B cell (primary cell): ENCODE data around the gene CD2. TPM values are rescaled to one million over a fixed set of nuclear protein-coding genes. Genes with fewer than 3 reads are reported as not detected.

Source experiments
- ATAC-seq: fragments of 200-7000 bp; cut with Tn5 transposase; one replicate; pipeline ENCODE4 v1.10.0; 2021; ENCODE audit warnings: low read depth, mild to moderate bottlenecking, moderate number of reproducible peaks, moderate library complexity
- CTCF ChIA-PET: fragments of 350-600 bp; sonication (Branson Sonifier 250); formaldehyde crosslinking; loops from one replicate; lab custom pipeline; 2021; ENCODE audit warnings: antibody characterized with exemption, inconsistent platforms; lab: Charles Lee
- POLR2A ChIA-PET: fragments of 350-600 bp; sonication (Branson Sonifier 250); formaldehyde crosslinking; loops from one replicate; lab custom pipeline; 2021; ENCODE audit warnings: antibody characterized with exemption; lab: Charles Lee
- DNase-seq: peaks from one replicate; pipeline ENCODE4 v3.0.0; 2013
- H2AFZ ChIP-seq: 2 replicates; pipeline ENCODE4 v1.6.1; 2012; ENCODE audit warnings: mild to moderate bottlenecking, low read depth, low read length; ENCODE audit not compliant: insufficient read depth, poor library complexity, severe bottlenecking
- H3K27ac ChIP-seq, 2 donors: 1 replicate in 1 of 2; 2 replicates in 1 of 2; pipeline ENCODE4 v1.5.1; 2012 to 2013; ENCODE audit warnings: low read length in 2 of 2, mild to moderate bottlenecking in 2 of 2, moderate library complexity in 1 of 2
- H3K27me3 ChIP-seq, 4 experiments: fragments of 200-600 bp in 1 of 4; sonication (generic) in 1 of 4; replicated peaks in 1 of 4; 1 replicate in 2 of 4; 2 replicates in 2 of 4; pipeline versions ENCODE4 v1.6.1 to v1.7.0; 2013 to 2016; ENCODE audit warnings: low read length in 3 of 4, mild to moderate bottlenecking in 2 of 4, mixed read lengths in 1 of 4, moderate library complexity in 1 of 4; ENCODE audit not compliant: insufficient read depth in 4 of 4, control insufficient read depth in 3 of 4; ENCODE audit errors: control extremely low read depth in 1 of 4
- H3K36me3 ChIP-seq, 2 experiments: replicated peaks in 1 of 2; 1 replicate in 1 of 2; 2 replicates in 1 of 2; pipeline versions ENCODE4 v1.6.1 to v1.7.1; 2013; ENCODE audit warnings: low read length in 1 of 2; ENCODE audit not compliant: insufficient read depth in 2 of 2, control insufficient read depth in 1 of 2; ENCODE audit errors: control extremely low read depth in 1 of 2, extremely low read depth in 1 of 2
- H3K4me1 ChIP-seq, 2 donors: fragments of 200-600 bp in 1 of 2; sonication (generic) in 1 of 2; 1 replicate in 1 of 2; 2 replicates in 1 of 2; pipeline versions ENCODE4 v1.5.1 to v1.6.1; 2013 to 2017; ENCODE audit warnings: low read length in 2 of 2; ENCODE audit not compliant: control insufficient read depth in 2 of 2, insufficient read depth in 2 of 2
- H3K4me2 ChIP-seq: replicated peaks from 2 replicates; pipeline ENCODE3; 2012; ENCODE audit warnings: mild to moderate bottlenecking, low read depth, low read length; ENCODE audit not compliant: poor library complexity, severe bottlenecking
- H3K4me3 ChIP-seq, 5 experiments: fragments of 200-600 bp in 1 of 5; sonication (generic) in 1 of 5; 1 replicate in 3 of 5; 2 replicates in 2 of 5; pipeline versions ENCODE4 v1.5.1 to v1.7.0; 2011 to 2016; ENCODE audit warnings: low read length in 4 of 5, mild to moderate bottlenecking in 4 of 5, low read depth in 2 of 5, control low read depth in 1 of 5, moderate library complexity in 1 of 5; ENCODE audit not compliant: insufficient read depth in 1 of 5; ENCODE audit errors: control extremely low read depth in 1 of 5, extremely low read depth in 1 of 5
- H3K79me2 ChIP-seq: fragments of 200-600 bp; sonication (generic); one replicate; pipeline ENCODE4 v1.6.0; 2016; ENCODE audit warnings: low read length; ENCODE audit not compliant: control insufficient read depth, insufficient read depth
- H3K9ac ChIP-seq: fragments of 200-600 bp; sonication (generic); 2 replicates; pipeline ENCODE4 v1.6.1; 2017; ENCODE audit warnings: mild to moderate bottlenecking, low read length, moderate library complexity
- H3K9me3 ChIP-seq, 3 donors: one replicate each; pipeline versions ENCODE4 v1.6.1 to v1.7.1; 2013; ENCODE audit warnings: low read length in 2 of 3; ENCODE audit not compliant: control insufficient read depth in 2 of 3, insufficient read depth in 1 of 3; ENCODE audit errors: control extremely low read depth in 1 of 3
- H4K20me1 ChIP-seq: 2 replicates; pipeline ENCODE4 v1.6.0; 2012; ENCODE audit warnings: mild to moderate bottlenecking, low read length; ENCODE audit not compliant: insufficient read depth, control insufficient read depth, poor library complexity, severe bottlenecking
- H3K27ac Mint-ChIP-seq: one replicate; pipeline ENCODE4 v1.8.0; 2021; ENCODE audit warnings: mixed read lengths
- H3K27me3 Mint-ChIP-seq: one replicate; pipeline ENCODE4 v1.8.0; 2021; ENCODE audit warnings: mixed read lengths
- H3K4me1 Mint-ChIP-seq: one replicate; pipeline ENCODE4 v1.8.0; 2021; ENCODE audit warnings: mixed read lengths
- H3K4me3 Mint-ChIP-seq: one replicate; pipeline ENCODE4 v1.8.0; 2021; ENCODE audit warnings: mixed read lengths
- H3K9me3 Mint-ChIP-seq: one replicate; pipeline ENCODE4 v1.8.0; 2022; ENCODE audit warnings: mixed read lengths; ENCODE audit not compliant: insufficient read depth
- CTCF ChIP-seq: fragments of 200-600 bp; IDR thresholded peaks from one replicate; pipeline ENCODE4 v1.8.0; 2022; ENCODE audit warnings: antibody characterized with exemption, mild to moderate bottlenecking
- EZH2 ChIP-seq: IDR thresholded peaks from 2 replicates; pipeline ENCODE4 v1.6.1; 2012; ENCODE audit warnings: borderline replicate concordance, low read depth, mild to moderate bottlenecking, moderate library complexity, low read length; ENCODE audit not compliant: insufficient read depth, poor library complexity, severe bottlenecking
- WGBS: methylation state at CpG from one replicate; pipeline ENCODE4 v1.1.5; 2013; ENCODE audit warnings: missing lambda C conversion rate; ENCODE audit not compliant: insufficient coverage; 5-methylcytosine and 5-hydroxymethylcytosine counted together
- intact Hi-C: fragments of 100-400 bp; cut with micrococcal nuclease; formaldehyde crosslinking; loops from one replicate; pipeline ENCODE4 v1.10.0; 2022
- polyA plus RNA-seq: library from polyadenylated mRNA; depleted of rRNA; stranded (reverse); fragments of >200 nt; gene quantifications from 2 replicates; pipeline ENCODE4 v1.2.3, GENCODE V29; 2012
- total RNA-seq, 2 donors: library from RNA; stranded (reverse); fragments of 120-200 nt in 1 of 2; gene quantifications; 1 replicate in 1 of 2; 2 replicates in 1 of 2; pipeline versions ENCODE4 v1.2.3 to v1.2.4, GENCODE V29; 2013 to 2022

CD2 gene
- total and polyA plus RNA-seq, 2 donors (not counting 1 experiment from before 2014, with no cell fraction given): 0.52 to 0.74 TPM

DNA sequence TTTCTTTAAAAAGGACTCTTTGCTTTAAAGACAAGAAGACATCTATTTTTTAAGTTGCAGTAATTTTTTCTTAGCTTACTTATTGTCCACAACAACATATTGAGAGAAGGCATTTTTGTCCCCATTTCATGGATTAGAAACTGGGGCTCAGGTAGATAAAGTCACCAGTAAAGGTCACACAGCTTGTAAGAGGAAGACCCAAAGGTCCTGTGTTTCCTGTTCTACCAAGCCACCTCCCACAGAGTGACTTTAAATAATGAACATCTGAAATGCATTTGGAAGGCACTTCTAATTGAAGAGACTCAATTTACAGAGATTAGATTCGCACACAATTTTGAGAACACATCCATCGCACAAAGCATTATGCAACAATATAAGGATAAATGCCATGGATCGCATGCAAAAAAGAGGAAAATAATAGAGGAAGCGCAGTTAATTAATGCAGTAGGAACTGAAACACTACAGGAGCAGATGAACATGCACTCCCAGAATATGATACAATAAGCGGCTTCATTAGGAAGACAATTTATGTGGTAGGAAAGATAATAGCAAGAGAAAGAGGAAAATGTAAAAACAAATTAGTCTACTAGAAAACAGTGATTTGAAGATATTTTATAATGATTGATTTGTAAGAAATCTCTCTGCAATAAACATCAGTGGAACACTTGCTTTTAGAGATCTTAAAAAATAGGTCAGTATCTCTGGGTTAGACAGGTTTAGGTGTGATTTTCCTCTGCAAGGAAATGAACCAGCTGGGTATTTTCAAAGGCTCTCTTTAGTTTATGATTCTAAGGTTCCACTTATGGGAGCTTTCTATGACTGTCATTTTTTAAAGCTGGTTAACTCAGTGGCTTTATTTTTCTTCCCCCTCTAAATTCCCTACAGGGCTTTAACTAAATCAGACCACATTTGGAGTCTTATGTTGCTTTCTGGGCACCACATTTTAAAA lies 27.1 kb upstream of the CD2 start:
- H3K27ac ChIP-seq: no peak overlapping the region
- WGBS: no CpG with 5 or more reads among the region's 5 CpGs
- no peak overlapping the region for H3K9ac ChIP-seq
- peaks cover 7% of the 10 kb centered on the region for H3K4me1 Mint-ChIP-seq
- ChIA-PET CTCF (interaction anchor here (0.7 to 5.8 kb wide), 7 partner anchors 10 to 337 kb away, joined by 3 to 49 read pairs (median 4); no protein-coding TSS in a partner anchor), POLR2A (interaction anchor here (0.5 kb wide), 1 partner anchor 7 kb away, joined by 6 read pairs; no protein-coding TSS in a partner anchor)
- no peaks in the 10 kb centered on the region for H3K27me3 ChIP-seq
- no peaks in the 10 kb centered on the region for H3K79me2 ChIP-seq
- no peak overlapping the region for H3K4me3 Mint-ChIP-seq
- H3K27ac Mint-ChIP-seq: no peak overlapping the region
- intact Hi-C loops: no loop called here
- H3K4me2 ChIP-seq: no peak overlapping the region
- peaks cover 8% of the 10 kb centered on the region for H3K27me3 Mint-ChIP-seq
- H3K4me3 ChIP-seq: no peak overlapping the region
- no peaks in the 10 kb centered on the region for H3K4me1 ChIP-seq
- H3K36me3 ChIP-seq: no peaks in the 10 kb centered on the region
- no peaks in the 10 kb centered on the region for H4K20me1 ChIP-seq
- ATAC-seq: no peak
- no peaks in the 10 kb centered on the region for H3K9me3 ChIP-seq
- TF ChIP-seq CTCF: no peak
- no peak for TF ChIP-seq EZH2
- no peaks in the 10 kb centered on the region for H3K9me3 Mint-ChIP-seq
- no peak for DNase-seq
- H2AFZ ChIP-seq: no peak overlapping the region

- CTCF ChIA-PET: interaction anchor here (1.0 kb wide), 1 partner anchor 8 kb away, joined by 3 read pairs; no protein-coding TSS in a partner anchor
- Mint-ChIP-seq H3K4me1 (peaks cover 5% of the 10 kb centered on the region), H3K4me3 (no peak overlapping the region), H3K9me3 (no peaks in the 10 kb centered on the region), H3K27ac (no peak overlapping the region), H3K27me3 (peaks cover 8% of the 10 kb centered on the region)
- Histone ChIP-seq H3K9me3 (no peaks in the 10 kb centered on the region), H2AFZ (no peak overlapping the region), H3K27me3 (no peaks in the 10 kb centered on the region), H3K4me2 (no peak overlapping the region), H3K79me2 (no peaks in the 10 kb centered on the region), H3K4me3 (no peak overlapping the region), H3K36me3 (no peaks in the 10 kb centered on the region), H4K20me1 (no peaks in the 10 kb centered on the region), H3K4me1 (no peaks in the 10 kb centered on the region), H3K9ac (no peak overlapping the region), H3K27ac (no peak overlapping the region)
- ATAC-seq: no peak
- POLR2A ChIA-PET: no interaction called here
- no peak for DNase-seq
- no peak for TF ChIP-seq CTCF
- TF ChIP-seq EZH2: no peak
- intact Hi-C loops: no loop called here
Observed at GRCh38 chr1:116731439-116731838, 22.8 kb upstream of the CD2 start.
